Urothelium cell line (cell line): ENCODE results near the gene RPP30.

Experiments used
- DNase-seq: peaks from one replicate; pipeline ENCODE4 v3.0.0; 2011; ENCODE audit warnings: low spot score, mixed read lengths
- FAIRE-seq: peaks from 2 replicates; lab custom pipeline; 2011; peaks lifted over from hg19 to GRCh38; lab: Jason Lieb, UNC

The RPP30 gene

DNA sequence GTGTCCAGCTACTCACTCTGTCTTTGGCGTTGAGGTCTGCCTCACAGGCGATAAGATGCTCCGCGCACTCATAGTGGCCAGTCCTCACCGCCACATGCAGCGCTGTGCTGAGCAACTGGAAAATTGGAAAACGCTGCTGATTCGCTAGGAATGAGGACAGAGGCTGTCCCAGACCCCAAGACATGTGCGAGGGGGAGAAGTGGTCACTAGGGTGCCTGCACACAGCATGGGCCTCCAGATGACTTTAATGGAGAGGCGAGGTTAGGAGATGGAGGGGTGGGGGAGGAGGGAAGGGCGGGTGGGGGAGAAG is 43.9 kb downstream of the RPP30 start:
- FAIRE-seq = no peak
- DNase-seq = no peak

- no peak for FAIRE-seq
These were observed 44.8 kb downstream of the RPP30 start for GRCh38 chr10:90916392-90917237.

GRCh38 chr10:90917238-90917967 is 45.6 kb downstream of the RPP30 start:
- DNase-seq (no peak), FAIRE-seq (no peak)

More at GRCh38 chr10:90916392-90917237, 44.8 kb downstream of the RPP30 start:
- DNase-seq = no peak

GRCh38 chr10:90917968-90918318 is 46.2 kb downstream of the RPP30 start:
- no peak for FAIRE-seq

GRCh38 chr10:90919683-90920574 is 48.2 kb downstream of the RPP30 start:
- FAIRE-seq (no peak), DNase-seq (no peak)

More at GRCh38 chr10:90917968-90918318, 46.2 kb downstream of the RPP30 start:
- no peak for DNase-seq

DNA sequence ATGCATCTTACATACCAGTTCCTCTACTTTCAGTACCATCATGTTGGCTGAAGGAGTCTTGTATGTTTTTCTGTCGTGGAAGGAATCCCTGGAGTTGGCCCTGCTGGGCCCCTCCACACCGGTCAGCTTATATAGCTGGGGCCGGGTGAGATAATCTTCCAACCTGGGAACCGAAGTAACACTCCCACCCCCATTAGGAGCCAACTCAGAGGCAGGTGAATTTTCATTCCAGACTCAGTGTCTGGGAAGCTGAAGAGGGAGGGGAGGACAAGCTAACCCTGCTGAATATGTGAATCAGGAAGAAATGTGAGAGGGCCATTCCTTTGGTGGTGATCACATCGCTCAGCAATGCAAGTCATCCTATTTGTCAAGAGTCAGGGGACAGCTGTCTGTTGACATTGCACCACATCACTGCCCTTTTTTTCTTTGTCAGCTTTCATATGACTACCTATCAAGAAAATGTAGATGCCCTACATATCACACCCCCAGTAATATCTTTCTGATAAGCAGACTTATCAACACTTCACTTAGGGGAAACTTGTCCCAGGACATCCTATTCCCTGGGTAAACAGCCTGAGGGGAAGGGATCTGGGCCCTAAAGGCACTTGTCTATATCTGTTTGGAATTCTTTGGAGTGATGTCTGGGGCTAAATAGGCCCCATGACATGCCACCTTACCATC is 49.4 kb downstream of the RPP30 start, which contains the start of gene ANKRD1:
ANKRD1 (minus strand) TSS at position 102 of the 681 bp plus-strand sequence; CDS start at position 42, 60 bp downstream.
- DNase-seq = peak; percentile 87
- peak; percentile 95 for FAIRE-seq

DNA sequence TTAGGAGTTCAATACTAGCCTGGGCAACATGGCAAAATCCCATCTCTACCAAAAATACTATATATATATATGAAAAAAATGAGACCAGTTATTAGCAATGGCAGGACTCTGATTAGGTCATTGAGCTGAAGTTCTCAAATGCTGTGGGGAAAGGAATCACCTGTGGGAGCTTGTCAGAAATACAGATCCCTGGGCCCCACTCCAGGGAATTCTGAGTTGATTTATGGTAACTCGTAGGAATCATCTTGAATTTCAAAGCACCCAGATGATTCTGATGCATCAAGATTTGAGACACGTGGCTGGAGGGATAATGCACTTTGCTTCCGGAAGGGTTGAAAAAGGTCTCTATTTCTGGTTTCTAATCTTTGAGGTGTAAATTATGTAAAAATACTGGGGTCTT is 50.1 kb downstream of the RPP30 start:
- DNase-seq (no peak), FAIRE-seq (no peak)

GRCh38 chr10:90923111-90923731 is 51.4 kb downstream of the RPP30 start:
- FAIRE-seq = no peak
- no peak for DNase-seq

GRCh38 chr10:90924552-90924951 is 52.8 kb downstream of the RPP30 start:
- no peak for DNase-seq
- no peak for FAIRE-seq

GRCh38 chr10:90925079-90926029 is 53.6 kb downstream of the RPP30 start:
- DNase-seq (no peak), FAIRE-seq (no peak)

- DNase-seq (no peak), FAIRE-seq (no peak)
These were observed 55.5 kb downstream of the RPP30 start for GRCh38 chr10:90927293-90927692.

DNA sequence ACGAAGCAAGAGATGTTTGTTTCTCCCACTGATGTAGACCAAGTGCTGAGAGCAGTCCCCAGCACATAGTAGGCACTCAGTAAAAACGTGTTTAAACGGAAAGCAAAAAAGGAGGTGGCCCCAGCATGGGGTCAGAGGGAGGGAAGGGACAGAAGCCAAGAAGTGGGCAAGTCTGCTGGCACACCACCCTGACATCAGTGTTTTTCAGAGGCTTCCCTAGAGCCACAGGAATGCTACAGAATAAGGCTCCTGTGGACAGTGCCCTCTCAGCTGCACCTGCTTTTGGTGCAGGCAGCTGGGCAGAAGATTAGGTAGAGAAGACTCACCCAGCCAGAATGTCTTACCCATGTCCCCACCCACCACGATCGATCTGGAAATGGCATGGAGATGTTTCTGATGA is 57.4 kb downstream of the RPP30 start:
- DNase-seq = peak; percentile 45
- FAIRE-seq = peak; percentile 58

DNA sequence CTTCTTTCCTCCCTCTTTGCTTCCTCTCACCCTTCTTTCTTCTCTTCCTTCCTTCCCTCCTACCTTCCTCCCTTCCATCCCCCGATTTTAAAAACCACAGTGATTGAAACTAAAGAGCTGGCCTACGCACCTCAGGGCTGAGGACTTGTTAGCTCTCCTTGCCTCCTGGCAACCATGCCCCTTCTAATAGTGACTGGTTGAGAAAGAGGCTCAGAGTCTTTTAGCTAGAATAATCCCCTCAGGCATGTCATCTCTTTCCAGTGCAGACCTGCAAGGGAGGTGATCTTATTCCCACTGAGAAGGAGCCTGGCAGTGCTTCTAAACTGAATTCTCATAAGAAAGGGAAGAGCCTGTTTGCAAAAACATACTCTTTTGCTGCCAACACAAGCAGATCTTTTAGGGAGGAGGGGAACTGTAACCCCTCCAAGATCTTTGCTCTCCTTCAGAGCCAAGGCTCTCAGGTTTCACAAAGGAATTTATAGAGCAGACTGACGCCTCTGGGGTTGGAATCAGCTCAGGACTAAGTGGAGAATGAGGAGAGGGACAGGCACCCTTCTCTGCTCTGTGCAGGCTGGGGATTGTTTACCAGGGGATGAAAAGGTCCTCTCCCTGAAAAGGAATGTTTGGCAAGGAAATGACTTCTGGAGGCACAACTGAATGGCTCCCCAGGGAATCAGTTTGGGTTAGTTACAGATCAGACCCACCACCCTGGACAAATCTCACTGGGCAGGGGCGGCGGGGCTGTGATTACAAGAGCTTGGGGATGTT is 58.5 kb downstream of the RPP30 start:
- FAIRE-seq (no peak), DNase-seq (peak; percentile 67)

GRCh38 chr10:90930971-90931871 is 59.4 kb downstream of the RPP30 start:
- no peak for FAIRE-seq
- peak; percentile 76 for DNase-seq

- FAIRE-seq = no peak
- no peak for DNase-seq
These were observed 64.0 kb downstream of the RPP30 start for GRCh38 chr10:90935581-90936275.

DNA sequence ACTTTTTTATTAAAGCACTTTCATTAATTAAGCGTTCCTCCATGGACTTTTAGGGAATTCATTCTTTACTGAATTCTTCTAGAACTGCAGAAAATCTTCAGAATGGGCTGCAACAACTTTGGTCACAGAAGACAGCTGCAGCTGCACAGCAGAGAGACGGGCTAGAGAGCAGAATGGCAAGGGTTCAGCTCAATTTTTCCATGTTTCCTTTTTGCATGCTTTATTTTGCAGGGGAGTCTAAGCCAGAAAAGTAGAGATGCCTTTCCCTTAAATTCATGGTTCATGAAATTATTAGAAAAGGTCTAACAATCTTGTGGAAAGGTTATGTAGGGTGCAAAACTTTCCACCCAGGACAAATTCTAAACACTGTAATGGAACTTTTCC is 64.5 kb downstream of the RPP30 start:
- no peak for FAIRE-seq
- DNase-seq = no peak
